ENCODE results near the gene SCYGR7. TPM values are rescaled to one million over a fixed set of nuclear protein-coding genes. Genes with fewer than 3 reads are reported as not detected.

Gene SCYGR7
- not detected for total RNA-seq
- polyA plus RNA-seq (ENCODE audit: insufficient read length in 6 of 6) = not detected
- long read RNA-seq, donor 1 = 0 reads
- long read RNA-seq, donor 2 = 0 reads
- long read RNA-seq, donor 3 = 0 reads
- long read RNA-seq, donor 4 = 0 reads
- long read RNA-seq, donor 5 = 0 reads
- long read RNA-seq, donor 6 = 0 reads
- long read RNA-seq, donor 7 = 0 reads
- long read RNA-seq, donor 8 = 0 reads
- long read RNA-seq, donor 9 = 0 reads
- long read RNA-seq, donor 10 = 0 reads
- long read RNA-seq, donor 11 = 0 reads
- long read RNA-seq, donor 12 = 0 reads

GRCh38 chr2:227728035-227728434 lies at the start of gene SCYGR7:
Gene SCYGR7 (plus strand): TSS chr2:227728335. CDS start chr2:227728335, 0 bp downstream.
- no peaks in the 10 kb centered on the region for H3K9me3 ChIP-seq
- DNase-seq (no peak), ATAC-seq (no peak)
- intact Hi-C loops (cut with DNase I) = no loop called here
- no peak within 1 kb of the TSS for H3K27ac ChIP-seq
- H3K36me3 ChIP-seq = no peaks in the 10 kb centered on the region
- no peak for TF ChIP-seq CTCF (IDR thresholded peaks at IDR 0.05)
- H3K27me3 ChIP-seq = no peaks in the 10 kb centered on the region
- no peaks in the 10 kb centered on the region for H3K4me1 ChIP-seq
- no peak within 1 kb of the TSS for H3K4me3 ChIP-seq

- Histone ChIP-seq H3K9me3 (no peaks in the 10 kb centered on the region), H3K36me3 (no peaks in the 10 kb centered on the region), H3K4me3 (no peak overlapping the region), H3K27me3 (no peaks in the 10 kb centered on the region), H3K27ac (no peak overlapping the region), H3K4me1 (no peaks in the 10 kb centered on the region)
- intact Hi-C loops (cut with DNase I) = no loop called here
- ATAC-seq = peak; percentile 69
- TF ChIP-seq CTCF (IDR thresholded peaks at IDR 0.05) = no peak
- no peak for DNase-seq
Measured at GRCh38 chr2:227684258-227684657, 43.9 kb upstream of the SCYGR7 start.

GRCh38 chr2:227687189-227687588 lies 40.9 kb upstream of the SCYGR7 start:
- H3K4me3 ChIP-seq = no peak overlapping the region
- intact Hi-C loops (cut with DNase I) = no loop called here
- no peak for TF ChIP-seq CTCF (IDR thresholded peaks at IDR 0.05)
- no peaks in the 10 kb centered on the region for H3K27me3 ChIP-seq
- ATAC-seq = no peak
- H3K9me3 ChIP-seq = no peaks in the 10 kb centered on the region
- no peaks in the 10 kb centered on the region for H3K4me1 ChIP-seq
- H3K36me3 ChIP-seq = no peaks in the 10 kb centered on the region
- H3K27ac ChIP-seq = no peak overlapping the region
- no peak for DNase-seq

GRCh38 chr2:227696990-227697679 lies 31.0 kb upstream of the SCYGR7 start:
- Histone ChIP-seq H3K4me1 (no peaks in the 10 kb centered on the region), H3K36me3 (no peaks in the 10 kb centered on the region), H3K9me3 (no peaks in the 10 kb centered on the region), H3K27ac (no peak overlapping the region), H3K4me3 (no peak overlapping the region), H3K27me3 (no peaks in the 10 kb centered on the region)
- DNase-seq (no peak), ATAC-seq (no peak)
- intact Hi-C loops (cut with DNase I) = no loop called here
- TF ChIP-seq CTCF (IDR thresholded peaks at IDR 0.05) = no peak

GRCh38 chr2:227701556-227701955 lies 26.6 kb upstream of the SCYGR7 start:
- peaks cover 0 to 5% of the 10 kb centered on the region in 2 donors for H3K4me1 ChIP-seq
- H3K9me3 ChIP-seq = no peaks in the 10 kb centered on the region
- DNase-seq = no peak
- H3K27me3 ChIP-seq = no peaks in the 10 kb centered on the region
- intact Hi-C loops (cut with DNase I) = no loop called here
- no peaks in the 10 kb centered on the region for H3K36me3 ChIP-seq
- H3K4me3 ChIP-seq = no peak overlapping the region
- no peak for ATAC-seq
- no peak for TF ChIP-seq CTCF (IDR thresholded peaks at IDR 0.05)
- H3K27ac ChIP-seq = no peak overlapping the region
